Lower lobe of right lung (tissue), 2 donors: ENCODE results near the gene AHSG. TPM values are rescaled to one million over a fixed set of nuclear protein-coding genes. Genes with fewer than 3 reads are reported as not detected.

Experiments
- ATAC-seq, 2 donors: fragments of 200-7000 bp; cut with Tn5 transposase; one replicate each; pipeline ENCODE4 v1.9.1; 2020 to 2022; ENCODE audit warnings: mild to moderate bottlenecking in 2 of 2, moderate library complexity in 2 of 2
- DNase-seq: peaks from one replicate; pipeline ENCODE4 v3.0.0-alpha.2; 2020
- H3K27ac ChIP-seq: fragments of 200-600 bp; one replicate; pipeline ENCODE4 v1.8.0; 2022
- H3K27me3 ChIP-seq: fragments of 200-600 bp; one replicate; pipeline ENCODE4 v1.8.0; 2022; ENCODE audit warnings: low read depth
- H3K36me3 ChIP-seq: fragments of 200-600 bp; one replicate; pipeline ENCODE4 v1.8.0; 2022; ENCODE audit warnings: mild to moderate bottlenecking
- H3K4me1 ChIP-seq: fragments of 200-600 bp; one replicate; pipeline ENCODE4 v1.8.0; 2022
- H3K4me3 ChIP-seq: fragments of 200-600 bp; one replicate; pipeline ENCODE4 v1.8.0; 2022; ENCODE audit warnings: mild to moderate bottlenecking
- H3K9me3 ChIP-seq: fragments of 200-600 bp; one replicate; pipeline ENCODE4 v1.8.0; 2022
- CTCF ChIP-seq: fragments of 200-600 bp; IDR thresholded peaks from one replicate; pipeline ENCODE4 v1.8.0; 2022; ENCODE audit warnings: antibody characterized with exemption, mild to moderate bottlenecking
- intact Hi-C: fragments of 100-400 bp; cut with DNase I; formaldehyde crosslinking; loops from one replicate; pipeline ENCODE4 v1.11.0; 2022
- total RNA-seq: library from RNA; stranded (reverse); fragmentation: NEBNext Ultra II Directional; extraction: Animal tissue kit (Norgen Biotek cat#: 25700); gene quantifications from one replicate; pipeline ENCODE4 v1.2.1, GENCODE V29; 2021
- donor health status: DM: no; HTN: yes; CAD: no; lungs with severe emphysema.

Gene AHSG
- total RNA-seq, 1 donor from 2014 or later, result not detected

- H3K36me3 ChIP-seq, result no peaks in the 10 kb centered on the region
- H3K4me1 ChIP-seq, result no peaks in the 10 kb centered on the region
- intact Hi-C loops, result no loop called here
- no peak overlapping the region for H3K27ac ChIP-seq
- peaks cover 41% of the 10 kb centered on the region for H3K27me3 ChIP-seq
- no peak for TF ChIP-seq CTCF
- DNase-seq (no peak), ATAC-seq (peak in 1 of 2 donors; percentile 36)
- H3K4me3 ChIP-seq, result no peak overlapping the region
- H3K9me3 ChIP-seq, result no peaks in the 10 kb centered on the region
These were observed 27.6 kb downstream of the AHSG start for GRCh38 chr3:186640473-186640818.

- Histone ChIP-seq H3K36me3 (no peaks in the 10 kb centered on the region), H3K4me1 (no peaks in the 10 kb centered on the region), H3K27ac (no peak overlapping the region), H3K27me3 (peaks cover 41% of the 10 kb centered on the region), H3K4me3 (no peak overlapping the region), H3K9me3 (no peaks in the 10 kb centered on the region)
- TF ChIP-seq CTCF, result no peak
- intact Hi-C loops, result no loop called here
- ATAC-seq (peak; percentile 67 to 79), DNase-seq (no peak)
These were observed 28.1 kb downstream of the AHSG start for GRCh38 chr3:186640929-186641328.

- no peak for TF ChIP-seq CTCF
- Histone ChIP-seq H3K9me3 (no peaks in the 10 kb centered on the region), H3K36me3 (no peaks in the 10 kb centered on the region), H3K4me1 (no peaks in the 10 kb centered on the region), H3K27me3 (peaks cover 37% of the 10 kb centered on the region), H3K27ac (no peak overlapping the region), H3K4me3 (no peak overlapping the region)
- ATAC-seq, result no peak
- DNase-seq, result no peak
- intact Hi-C loops, result no loop called here
These were observed 29.2 kb downstream of the AHSG start for GRCh38 chr3:186642014-186642413.

- ATAC-seq (no peak), DNase-seq (no peak)
- H3K27me3 ChIP-seq, result peaks cover 29% of the 10 kb centered on the region
- intact Hi-C loops, result no loop called here
- H3K36me3 ChIP-seq, result no peaks in the 10 kb centered on the region
- H3K27ac ChIP-seq, result no peak overlapping the region
- TF ChIP-seq CTCF, result no peak
- H3K4me1 ChIP-seq, result no peaks in the 10 kb centered on the region
- H3K9me3 ChIP-seq, result no peaks in the 10 kb centered on the region
- no peak overlapping the region for H3K4me3 ChIP-seq
These were observed 30.6 kb downstream of the AHSG start for GRCh38 chr3:186643493-186643892.

GRCh38 chr3:186644683-186645082 is 31.8 kb downstream of the AHSG start:
- Histone ChIP-seq H3K27ac (no peak overlapping the region), H3K9me3 (no peaks in the 10 kb centered on the region), H3K27me3 (peaks cover 26% of the 10 kb centered on the region), H3K4me3 (no peak overlapping the region), H3K4me1 (no peaks in the 10 kb centered on the region), H3K36me3 (no peaks in the 10 kb centered on the region)
- DNase-seq, result no peak
- no peak for TF ChIP-seq CTCF
- ATAC-seq, result peak; percentile 66 to 71
- intact Hi-C loops, result no loop called here

- no peaks in the 10 kb centered on the region for H3K9me3 ChIP-seq
These were observed 33.2 kb downstream of the AHSG start for GRCh38 chr3:186646106-186646505.

More at GRCh38 chr3:186646106-186646505, 33.2 kb downstream of the AHSG start:
- no peaks in the 10 kb centered on the region for H3K36me3 ChIP-seq
- H3K4me1 ChIP-seq, result no peaks in the 10 kb centered on the region
- no peak for DNase-seq
- H3K27ac ChIP-seq, result no peak overlapping the region
- no peak for ATAC-seq
- no peak overlapping the region for H3K4me3 ChIP-seq
- H3K27me3 ChIP-seq, result peaks cover 24% of the 10 kb centered on the region
- intact Hi-C loops, result no loop called here
- TF ChIP-seq CTCF, result no peak
